HEK293T (cell line): ENCODE results near the gene WDR41.
"Not testable (repeated sequence)": the region's sequence is repeated elsewhere in the genome, so short reads cannot be mapped to it uniquely, and the experiment has no call there.

Source experiments
- ARNT ChIP-seq: fragments of 450-650 bp; IDR thresholded peaks from 2 replicates; pipeline ENCODE4 v1.6.1; 2017; ENCODE audit warnings: mild to moderate bottlenecking
- BHLHE40 ChIP-seq: fragments of 450-650 bp; IDR thresholded peaks from 2 replicates; pipeline ENCODE4 v1.6.1; 2016; ENCODE audit warnings: mild to moderate bottlenecking, moderate library complexity, borderline replicate concordance
- ELF4 ChIP-seq: fragments of 450-650 bp; IDR thresholded peaks from 2 replicates; pipeline ENCODE4 v1.6.1; 2017; ENCODE audit warnings: antibody characterized with exemption
- FOXK2 ChIP-seq: fragments of 450-650 bp; IDR thresholded peaks from 2 replicates; pipeline ENCODE4 v1.6.1; 2016; ENCODE audit warnings: mild to moderate bottlenecking
- FOXM1 ChIP-seq: fragments of 450-650 bp; IDR thresholded peaks from 2 replicates; pipeline ENCODE4 v1.6.1; 2017; ENCODE audit warnings: mild to moderate bottlenecking, borderline replicate concordance
- NFRKB ChIP-seq: fragments of 450-650 bp; IDR thresholded peaks from 2 replicates; pipeline ENCODE4 v1.6.1; 2016; ENCODE audit warnings: mild to moderate bottlenecking, moderate library complexity
- PKNOX1 ChIP-seq: fragments of 450-650 bp; IDR thresholded peaks from 2 replicates; pipeline ENCODE4 v1.6.1; 2016
- SP1 ChIP-seq: fragments of 450-650 bp; IDR thresholded peaks from 2 replicates; pipeline ENCODE4 v1.6.1; 2017
- SUZ12 ChIP-seq: fragments of 450-650 bp; IDR thresholded peaks from 2 replicates; pipeline ENCODE4 v1.6.1; 2016; ENCODE audit warnings: mild to moderate bottlenecking
- TARDBP ChIP-seq: fragments of 450-650 bp; IDR thresholded peaks from 2 replicates; pipeline ENCODE4 v1.6.1; 2016

- TF ChIP-seq SP1, PKNOX1, BHLHE40, FOXK2, SUZ12, ELF4, TARDBP, NFRKB, FOXM1, ARNT: not testable (repeated sequence)
Measured at GRCh38 chr5:77468875-77469274, 23.2 kb downstream of the WDR41 start.
